ENCODE measurements around the gene NFRKB. TPM values are rescaled to one million over a fixed set of nuclear protein-coding genes. Genes with fewer than 3 reads are reported as not detected.
A peak's percentile ranks its signal among the peaks of the same experiment; 100 is the strongest.
"Not testable (repeated sequence)": the region's sequence is repeated elsewhere in the genome, so short reads cannot be mapped to it uniquely, and the experiment has no call there.

The NFRKB gene
- total and polyA plus RNA-seq, 3 experiments from 2014 or later, result 20.3 to 37.8 (median 37.5) TPM

DNA sequence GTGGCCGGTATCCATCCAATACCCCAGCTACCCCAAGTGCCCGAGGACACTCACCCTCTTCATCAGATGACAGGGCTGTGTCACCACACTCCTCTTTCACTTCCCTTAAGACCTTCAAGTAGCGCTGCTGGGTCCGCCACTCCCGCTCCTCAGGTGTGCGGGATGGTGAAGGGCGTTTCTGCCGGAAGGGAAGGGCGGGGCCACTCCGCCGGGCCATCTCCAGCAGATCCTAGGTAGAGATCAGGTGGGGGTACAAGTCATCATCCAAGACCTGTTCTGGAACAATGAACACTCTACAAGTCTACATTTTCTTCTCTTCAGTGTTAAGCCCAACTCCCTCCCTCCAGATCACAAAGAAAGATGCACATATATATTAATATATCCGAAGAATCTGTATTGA, 10.0 kb downstream of the NFRKB start:
- peaks cover 20% of the 10 kb centered on the region for H3K4me1 ChIP-seq (ENCODE audit: insufficient read depth, low read length)
- H3K36me3 ChIP-seq (ENCODE audit: insufficient read depth, low read length), result peaks cover 72% of the 10 kb centered on the region
- no peaks in the 10 kb centered on the region for H3K9me3 Mint-ChIP-seq
- H3K27ac Mint-ChIP-seq, result peak overlapping the region in 1 of 8 donors; percentile 46
- no peak for DNase-seq
- peaks cover 14 to 28% (median 23%) of the 10 kb centered on the region in 3 donors for H3K4me1 Mint-ChIP-seq
- ChIA-PET POLR2A (no interaction called here), CTCF (interaction anchor here (1.4 kb wide), 1 partner anchor 247 kb away, joined by 3 read pairs; no protein-coding TSS in a partner anchor)
- H3K4me3 ChIP-seq (ENCODE audit: low read length), result no peak overlapping the region
- no peaks in the 10 kb centered on the region for H3K27me3 ChIP-seq (ENCODE audit: insufficient read depth, low read length, poor library complexity, severe bottlenecking)
- H3K9me3 ChIP-seq (ENCODE audit: low read length), result no peaks in the 10 kb centered on the region
- H3K27me3 Mint-ChIP-seq, result no peaks in the 10 kb centered on the region
- no peak overlapping the region for H3K27ac ChIP-seq (ENCODE audit: low read depth, low read length)
- H3K4me3 Mint-ChIP-seq, result no peak overlapping the region
- peaks cover 20 to 97% (median 32%) of the 10 kb centered on the region in 3 donors for H3K36me3 Mint-ChIP-seq

DNA sequence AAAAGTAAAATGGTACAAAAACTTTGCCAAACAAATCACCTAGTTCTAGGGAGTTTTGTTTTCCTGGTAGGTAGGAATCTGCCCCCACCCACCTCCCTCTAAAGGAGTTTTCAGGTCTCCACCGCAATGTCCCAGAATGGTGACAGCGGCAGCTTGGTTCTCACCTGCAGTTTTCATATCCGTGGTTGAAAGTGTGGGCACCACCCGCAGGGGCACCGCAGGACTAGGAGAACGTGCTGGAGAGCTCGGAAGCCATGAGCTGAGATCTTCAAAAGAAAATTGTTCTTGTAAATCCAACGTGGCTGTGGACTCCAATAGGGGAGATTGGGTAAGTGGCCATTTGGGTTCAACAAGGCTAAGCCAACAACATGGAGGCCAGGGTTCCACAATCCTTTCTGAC, 10.8 kb downstream of the NFRKB start:
- peaks cover 11 to 24% (median 18%) of the 10 kb centered on the region in 3 donors for H3K4me1 Mint-ChIP-seq
- no peaks in the 10 kb centered on the region for H3K27me3 Mint-ChIP-seq
- H3K27ac Mint-ChIP-seq, result peak overlapping the region in 1 of 8 donors; percentile 50
- CTCF ChIA-PET, result interaction anchor here (1.4 kb wide), 2 partner anchors 247 to 248 kb away, joined by 3 to 4 read pairs; no protein-coding TSS in a partner anchor
- no peak overlapping the region for H3K4me3 Mint-ChIP-seq
- Histone ChIP-seq H3K36me3 (ENCODE audit: insufficient read depth, low read length) (peaks cover 73% of the 10 kb centered on the region), H3K27ac (ENCODE audit: low read depth, low read length) (no peak overlapping the region), H3K9me3 (ENCODE audit: low read length) (no peaks in the 10 kb centered on the region), H3K4me3 (ENCODE audit: low read length) (no peak overlapping the region), H3K4me1 (ENCODE audit: insufficient read depth, low read length) (peaks cover 16% of the 10 kb centered on the region), H3K27me3 (ENCODE audit: insufficient read depth, low read length, poor library complexity, severe bottlenecking) (no peaks in the 10 kb centered on the region)
- peaks cover 23 to 95% (median 38%) of the 10 kb centered on the region in 3 donors for H3K36me3 Mint-ChIP-seq
- H3K9me3 Mint-ChIP-seq, result no peaks in the 10 kb centered on the region
- no peak for DNase-seq
- POLR2A ChIA-PET, result no interaction called here

DNA sequence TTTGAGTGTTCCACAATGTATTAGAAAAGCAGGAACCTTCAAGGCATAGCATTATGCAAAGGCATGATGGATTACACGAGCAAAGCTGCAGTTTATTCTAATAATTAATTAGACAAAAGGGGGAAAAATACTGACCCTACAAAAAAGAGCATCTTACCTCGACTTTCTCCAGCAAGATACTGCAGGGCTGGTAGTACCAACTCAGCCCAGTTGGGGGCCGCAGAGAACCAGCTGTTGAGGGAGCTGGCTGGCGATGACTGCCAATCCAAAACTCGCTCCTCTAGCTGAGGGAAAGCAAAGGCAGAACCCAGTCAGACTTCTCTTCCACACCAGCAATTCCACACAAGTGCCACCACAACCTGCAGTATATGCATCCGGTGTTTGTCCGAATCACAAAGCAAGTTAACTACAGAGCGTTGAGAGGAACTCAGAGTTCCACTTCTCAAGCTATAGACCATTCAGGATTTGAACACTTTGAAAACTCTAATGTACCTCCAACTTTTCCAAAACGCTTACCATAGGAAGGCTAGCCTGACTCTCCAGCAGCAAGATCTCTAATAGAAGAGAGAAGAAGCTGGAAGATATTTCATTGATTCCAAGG, 13.7 kb downstream of the NFRKB start:
- Mint-ChIP-seq H3K9me3 (no peaks in the 10 kb centered on the region), H3K4me1 (peaks cover 0 to 5% (median 2%) of the 10 kb centered on the region in 3 donors), H3K4me3 (no peak overlapping the region), H3K27me3 (no peaks in the 10 kb centered on the region), H3K36me3 (peaks cover 19 to 98% (median 42%) of the 10 kb centered on the region in 3 donors), H3K27ac (peak overlapping the region in 1 of 8 donors; percentile 88)
- Histone ChIP-seq H3K27me3 (ENCODE audit: insufficient read depth, low read length, poor library complexity, severe bottlenecking) (no peaks in the 10 kb centered on the region), H3K9me3 (ENCODE audit: low read length) (no peaks in the 10 kb centered on the region), H3K36me3 (ENCODE audit: insufficient read depth, low read length) (peaks cover 72% of the 10 kb centered on the region), H3K4me1 (ENCODE audit: insufficient read depth, low read length) (no peaks in the 10 kb centered on the region), H3K4me3 (ENCODE audit: low read length) (no peak overlapping the region), H3K27ac (ENCODE audit: low read depth, low read length) (no peak overlapping the region)
- DNase-seq, result peak in 1 of 5 donors; percentile 37
- POLR2A ChIA-PET, result no interaction called here
- CTCF ChIA-PET, result interaction anchor here (0.8 to 1.8 kb wide), 4 partner anchors 13 to 250 kb away, joined by 3 to 19 read pairs (median 4); no protein-coding TSS in a partner anchor

DNA sequence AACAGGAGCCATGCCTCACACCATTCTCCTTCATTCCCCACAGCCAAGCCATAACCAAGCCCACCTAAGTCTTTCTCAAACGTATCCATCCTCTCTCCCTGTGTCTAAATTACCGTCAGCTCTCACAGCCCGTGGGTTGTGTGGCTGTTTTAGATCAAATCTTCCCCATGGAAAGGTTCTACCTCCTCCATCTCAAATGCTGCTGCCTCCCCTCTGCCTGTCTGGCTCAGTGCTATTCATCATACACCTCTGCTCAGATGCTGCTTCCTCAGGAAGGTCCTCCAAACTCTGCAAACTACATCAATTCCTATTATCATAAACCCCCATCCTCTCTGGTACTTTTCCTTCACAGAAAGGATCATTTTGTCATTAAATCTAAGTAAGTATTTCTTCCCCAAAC, 15.1 kb downstream of the NFRKB start:
- H3K9me3 Mint-ChIP-seq, result no peaks in the 10 kb centered on the region
- peak overlapping the region in 6 of 8 donors; percentile 1 to 61 (median 46) for H3K27ac Mint-ChIP-seq
- H3K4me1 Mint-ChIP-seq, result peaks cover 0 to 5% (median 2%) of the 10 kb centered on the region in 3 donors
- CTCF ChIA-PET, result no interaction called here
- H3K36me3 Mint-ChIP-seq, result peaks cover 12 to 97% (median 37%) of the 10 kb centered on the region in 3 donors
- Histone ChIP-seq H3K27me3 (ENCODE audit: insufficient read depth, low read length, poor library complexity, severe bottlenecking) (no peaks in the 10 kb centered on the region), H3K36me3 (ENCODE audit: insufficient read depth, low read length) (peaks cover 72% of the 10 kb centered on the region), H3K4me3 (ENCODE audit: low read length) (no peak overlapping the region), H3K9me3 (ENCODE audit: low read length) (no peaks in the 10 kb centered on the region), H3K4me1 (ENCODE audit: insufficient read depth, low read length) (no peaks in the 10 kb centered on the region), H3K27ac (ENCODE audit: low read depth, low read length) (no peak overlapping the region)
- DNase-seq, result no peak
- no peak overlapping the region for H3K4me3 Mint-ChIP-seq
- H3K27me3 Mint-ChIP-seq, result no peaks in the 10 kb centered on the region
- POLR2A ChIA-PET, result no interaction called here

DNA sequence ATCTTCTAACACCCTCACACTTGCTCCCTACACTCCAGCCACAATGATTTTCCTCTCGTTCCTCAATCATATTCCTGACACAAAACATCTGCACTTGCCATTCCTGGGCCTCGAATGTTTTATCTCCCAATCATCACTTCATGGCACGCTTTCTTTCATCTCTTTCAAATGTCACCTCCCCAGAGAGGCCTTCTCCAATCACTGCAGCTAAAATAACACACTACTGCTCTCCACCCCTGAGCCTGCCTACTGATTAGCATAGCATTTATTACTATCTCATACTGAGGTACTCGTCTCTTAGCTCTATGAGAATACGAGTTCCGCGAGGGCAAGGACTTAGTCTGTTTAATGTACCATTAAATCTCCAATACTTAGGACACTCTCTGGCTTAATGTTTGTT, 23.5 kb downstream of the NFRKB start:
- Histone ChIP-seq H3K4me3 (ENCODE audit: low read length) (no peak overlapping the region), H3K27me3 (ENCODE audit: insufficient read depth, low read length, poor library complexity, severe bottlenecking) (no peaks in the 10 kb centered on the region), H3K4me1 (ENCODE audit: insufficient read depth, low read length) (no peaks in the 10 kb centered on the region), H3K9me3 (ENCODE audit: low read length) (no peaks in the 10 kb centered on the region), H3K27ac (ENCODE audit: low read depth, low read length) (no peak overlapping the region), H3K36me3 (ENCODE audit: insufficient read depth, low read length) (peaks cover 75% of the 10 kb centered on the region)
- Mint-ChIP-seq H3K4me1 (peaks cover under 1 to 5% (median 1%) of the 10 kb centered on the region in 3 donors), H3K27me3 (no peaks in the 10 kb centered on the region), H3K4me3 (no peak overlapping the region), H3K27ac (peak overlapping the region in 3 of 8 donors; percentile 0 to 46 (median 6)), H3K36me3 (peaks cover 26 to 96% (median 55%) of the 10 kb centered on the region in 3 donors), H3K9me3 (no peaks in the 10 kb centered on the region)
- no peak for DNase-seq
- CTCF ChIA-PET, result interaction anchor here (1.4 kb wide), 1 partner anchor 9 kb away, joined by 3 read pairs; no protein-coding TSS in a partner anchor
- POLR2A ChIA-PET, result no interaction called here

DNA sequence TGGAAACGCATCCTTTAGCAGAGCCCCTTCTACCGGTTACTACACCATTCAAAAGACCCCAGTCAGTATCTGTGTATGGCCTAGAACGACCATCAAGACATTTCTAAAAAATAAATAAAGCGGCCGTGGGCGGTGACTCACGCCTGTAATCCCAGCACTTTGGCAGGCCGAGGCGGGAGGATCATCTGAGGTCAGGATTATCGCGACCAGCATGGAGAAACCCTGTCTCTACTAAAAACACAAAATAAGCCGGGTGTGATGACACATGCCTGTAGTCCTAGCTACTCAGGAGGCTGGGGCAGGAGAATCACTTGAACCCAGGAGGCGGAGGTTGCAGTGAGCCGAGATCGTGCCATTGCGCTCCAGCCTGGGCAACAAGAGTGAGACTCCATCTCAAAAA, 26.8 kb downstream of the NFRKB start:
- CTCF ChIA-PET; H3K27ac ChIP-seq (ENCODE audit: low read depth, low read length); POLR2A ChIA-PET; DNase-seq; H3K4me1 ChIP-seq (ENCODE audit: insufficient read depth, low read length); H3K27ac Mint-ChIP-seq; H3K9me3 Mint-ChIP-seq; H3K4me3 Mint-ChIP-seq; H3K27me3 ChIP-seq (ENCODE audit: insufficient read depth, low read length, poor library complexity, severe bottlenecking); H3K27me3 Mint-ChIP-seq; H3K4me3 ChIP-seq (ENCODE audit: low read length); H3K9me3 ChIP-seq (ENCODE audit: low read length): not testable (repeated sequence)
- H3K4me1 Mint-ChIP-seq, result peaks cover 9 to 16% (median 9%) of the 10 kb centered on the region in 3 donors
- peaks cover 21 to 98% (median 53%) of the 10 kb centered on the region in 3 donors for H3K36me3 Mint-ChIP-seq
- H3K36me3 ChIP-seq (ENCODE audit: insufficient read depth, low read length), result peaks cover 74% of the 10 kb centered on the region

DNA sequence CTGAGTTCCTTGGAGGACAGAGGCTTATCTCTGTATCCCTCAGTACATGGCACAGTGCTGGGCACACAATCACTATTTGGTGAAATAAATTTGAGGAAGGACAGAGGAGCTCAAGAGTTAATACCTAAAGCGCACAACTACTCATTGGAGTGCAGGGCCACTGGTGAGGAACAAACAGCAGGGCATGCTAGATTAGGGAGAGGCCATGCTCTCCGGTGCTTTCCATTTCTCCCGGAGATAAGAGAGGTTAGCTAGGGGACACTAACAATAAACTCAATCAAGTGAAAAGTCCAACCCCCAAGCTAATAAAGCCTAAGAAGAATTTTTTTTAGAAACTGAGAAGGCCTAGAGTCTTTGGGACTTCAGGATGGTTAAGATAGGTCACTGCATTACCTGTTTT, 29.1 kb downstream of the NFRKB start:
- Mint-ChIP-seq H3K4me3 (no peak overlapping the region), H3K27ac (peak overlapping the region in 5 of 8 donors; percentile 38 to 77 (median 66))
- H3K36me3 ChIP-seq (ENCODE audit: insufficient read depth, low read length), result peaks cover 59% of the 10 kb centered on the region

DNA sequence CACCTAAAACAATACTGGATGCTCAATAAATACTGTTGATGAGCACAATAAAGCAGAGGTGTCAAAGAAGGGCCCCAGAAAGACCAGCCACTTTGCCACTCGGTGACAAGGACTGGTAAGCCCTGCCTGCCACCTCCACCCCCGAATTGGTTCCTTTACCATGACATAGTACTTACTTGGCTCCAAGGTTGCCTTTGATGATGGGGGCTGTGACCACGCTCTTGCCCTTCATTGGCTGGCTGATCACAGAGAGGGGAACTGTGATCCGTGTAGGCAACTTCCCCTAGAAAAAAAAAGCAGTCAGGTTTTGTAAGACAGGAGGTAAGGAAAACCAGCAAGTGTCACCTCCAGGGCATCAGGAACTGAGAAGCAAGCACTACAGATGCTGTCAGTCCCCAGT, 29.7 kb downstream of the NFRKB start:
- peaks cover 53% of the 10 kb centered on the region for H3K36me3 ChIP-seq (ENCODE audit: insufficient read depth, low read length)
- H3K27ac ChIP-seq (ENCODE audit: low read depth, low read length), result no peak overlapping the region
- DNase-seq, result peak in 1 of 5 donors; percentile 29
- no peak overlapping the region for H3K4me3 ChIP-seq (ENCODE audit: low read length)
- ChIA-PET CTCF (interaction anchor here (1.9 kb wide), 1 partner anchor 9 kb away, joined by 4 read pairs; no protein-coding TSS in a partner anchor), POLR2A (no interaction called here)
- peaks cover 18% of the 10 kb centered on the region for H3K4me1 ChIP-seq (ENCODE audit: insufficient read depth, low read length)
- Mint-ChIP-seq H3K27me3 (no peaks in the 10 kb centered on the region), H3K4me3 (no peak overlapping the region), H3K27ac (peak overlapping the region in 5 of 8 donors; percentile 37 to 77 (median 66)), H3K4me1 (peaks cover 18 to 34% (median 29%) of the 10 kb centered on the region in 3 donors), H3K9me3 (no peaks in the 10 kb centered on the region), H3K36me3 (peaks cover 15 to 93% (median 37%) of the 10 kb centered on the region in 3 donors)
- H3K9me3 ChIP-seq (ENCODE audit: low read length), result no peaks in the 10 kb centered on the region
- H3K27me3 ChIP-seq (ENCODE audit: insufficient read depth, low read length, poor library complexity, severe bottlenecking), result no peaks in the 10 kb centered on the region

More for the DNA sequence above, 29.1 kb downstream of the NFRKB start:
- Mint-ChIP-seq H3K36me3 (peaks cover 16 to 93% (median 41%) of the 10 kb centered on the region in 3 donors), H3K27me3 (no peaks in the 10 kb centered on the region), H3K4me1 (peaks cover 14 to 28% (median 22%) of the 10 kb centered on the region in 3 donors), H3K9me3 (no peaks in the 10 kb centered on the region)
- Histone ChIP-seq H3K27ac (ENCODE audit: low read depth, low read length) (no peak overlapping the region), H3K4me3 (ENCODE audit: low read length) (no peak overlapping the region), H3K27me3 (ENCODE audit: insufficient read depth, low read length, poor library complexity, severe bottlenecking) (no peaks in the 10 kb centered on the region), H3K4me1 (ENCODE audit: insufficient read depth, low read length) (peaks cover 12% of the 10 kb centered on the region), H3K9me3 (ENCODE audit: low read length) (no peaks in the 10 kb centered on the region)
- DNase-seq, result no peak
- ChIA-PET POLR2A (interaction anchor here (0.6 kb wide), 1 partner anchor 1786 kb away, joined by 3 read pairs; no protein-coding TSS in a partner anchor), CTCF (no interaction called here)

Measured in CD8-positive, alpha-beta memory T cell (primary cell).